Measurements from ENCODE around the gene CXCL12. TPM values are rescaled to one million over a fixed set of nuclear protein-coding genes. Genes with fewer than 3 reads are reported as not detected.

Gene CXCL12
- total RNA-seq, 2 donors from 2014 or later: 17.5 to 56.2 TPM

DNA sequence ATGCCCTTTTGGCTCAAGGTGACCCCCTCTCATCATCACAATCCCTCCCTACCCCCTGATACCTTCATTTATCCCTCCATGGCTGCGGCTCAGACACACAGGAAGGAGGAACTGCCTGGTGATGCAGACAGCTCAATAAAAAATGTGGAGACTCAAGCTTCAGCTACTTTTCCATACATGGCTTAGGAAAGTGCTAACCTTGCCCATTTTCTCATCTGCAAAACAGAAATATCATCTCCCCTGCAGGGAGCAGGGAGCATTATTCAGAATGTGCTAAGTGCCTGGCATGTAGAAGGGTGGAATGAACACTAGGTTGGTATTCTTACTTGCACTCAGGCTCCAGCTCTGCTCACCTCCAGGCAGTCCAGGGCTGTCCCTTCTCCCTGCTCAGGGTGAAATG is 23.8 kb downstream of the CXCL12 start:
- no peaks in the 10 kb centered on the region for H3K27me3 ChIP-seq

GRCh38 chr10:44358080-44358771 is 26.7 kb downstream of the CXCL12 start:
- DNase-seq: no peak
- TF ChIP-seq CTCF (IDR thresholded peaks at IDR 0.05): no peak
- H3K4me3 ChIP-seq: no peak overlapping the region
- H3K27me3 ChIP-seq: no peaks in the 10 kb centered on the region
- intact Hi-C loops (cut with DNase I): no loop called here
- no peak overlapping the region for H3K9ac ChIP-seq (ENCODE audit: low read depth in 2 of 2, low read length in 2 of 2)
- H3K9me3 ChIP-seq: no peaks in the 10 kb centered on the region
- no peak overlapping the region for H3K27ac ChIP-seq
- no peaks in the 10 kb centered on the region for H3K36me3 ChIP-seq
- no peaks in the 10 kb centered on the region for H3K4me1 ChIP-seq

More for the DNA sequence above, 23.8 kb downstream of the CXCL12 start:
- Histone ChIP-seq H3K4me1 (no peaks in the 10 kb centered on the region), H3K4me3 (no peak overlapping the region), H3K9ac (ENCODE audit: low read depth in 2 of 2, low read length in 2 of 2) (no peak overlapping the region), H3K36me3 (no peaks in the 10 kb centered on the region), H3K27ac (no peak overlapping the region), H3K9me3 (no peaks in the 10 kb centered on the region)
- DNase-seq: no peak
- TF ChIP-seq CTCF (IDR thresholded peaks at IDR 0.05): no peak
- intact Hi-C loops (cut with DNase I): no loop called here

GRCh38 chr10:44357023-44357540 is 27.8 kb downstream of the CXCL12 start:
- H3K4me1 ChIP-seq: no peaks in the 10 kb centered on the region
- intact Hi-C loops (cut with DNase I): no loop called here
- DNase-seq: no peak

GRCh38 chr10:44356139-44357022 is 28.5 kb downstream of the CXCL12 start:
- intact Hi-C loops (cut with DNase I): no loop called here
- no peak for TF ChIP-seq CTCF (IDR thresholded peaks at IDR 0.05)
- H3K27me3 ChIP-seq: no peaks in the 10 kb centered on the region
- DNase-seq: no peak
- no peaks in the 10 kb centered on the region for H3K9me3 ChIP-seq
- no peaks in the 10 kb centered on the region for H3K4me1 ChIP-seq
- no peak overlapping the region for H3K4me3 ChIP-seq
- no peaks in the 10 kb centered on the region for H3K36me3 ChIP-seq
- H3K27ac ChIP-seq: no peak overlapping the region
- H3K9ac ChIP-seq (ENCODE audit: low read depth in 2 of 2, low read length in 2 of 2): no peak overlapping the region

More at GRCh38 chr10:44357023-44357540, 27.8 kb downstream of the CXCL12 start:
- no peak for TF ChIP-seq CTCF (IDR thresholded peaks at IDR 0.05)
- Histone ChIP-seq H3K9me3 (no peaks in the 10 kb centered on the region), H3K36me3 (no peaks in the 10 kb centered on the region), H3K27ac (no peak overlapping the region), H3K27me3 (no peaks in the 10 kb centered on the region), H3K9ac (ENCODE audit: low read depth in 2 of 2, low read length in 2 of 2) (no peak overlapping the region), H3K4me3 (no peak overlapping the region)

DNA sequence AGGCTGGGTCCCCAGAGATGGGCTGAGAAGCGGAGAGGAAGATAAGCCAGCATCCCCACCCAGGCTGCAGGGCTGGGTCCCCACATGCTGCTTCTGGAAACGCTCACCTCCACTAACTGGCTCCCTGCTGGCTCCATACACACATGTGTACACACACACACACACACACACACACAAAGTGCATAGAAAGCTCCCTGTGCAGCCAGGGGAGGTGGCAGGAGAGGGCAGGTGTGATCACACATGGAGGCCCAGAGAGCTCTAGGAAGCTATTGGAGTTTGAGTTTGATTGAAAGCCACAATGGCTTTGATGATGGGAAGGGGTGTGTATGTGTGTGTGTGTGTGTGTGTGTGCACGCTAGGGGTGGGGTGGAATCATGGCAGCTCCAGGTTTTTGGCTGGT is 29.3 kb downstream of the CXCL12 start:
- Histone ChIP-seq H3K27me3 (no peaks in the 10 kb centered on the region), H3K9me3 (no peaks in the 10 kb centered on the region), H3K36me3 (no peaks in the 10 kb centered on the region), H3K9ac (ENCODE audit: low read depth in 2 of 2, low read length in 2 of 2) (no peak overlapping the region), H3K27ac (no peak overlapping the region), H3K4me3 (no peak overlapping the region), H3K4me1 (no peaks in the 10 kb centered on the region)
- intact Hi-C loops (cut with DNase I): no loop called here
- DNase-seq: no peak
- TF ChIP-seq CTCF (IDR thresholded peaks at IDR 0.05): no peak
